Fibroblast of upper back skin (primary cell): ENCODE data around the gene PTER.

Experiments used
- DNase-seq: peaks from one replicate; pipeline ENCODE4 v3.0.0-alpha.2; 2013

PTER gene, protein sequence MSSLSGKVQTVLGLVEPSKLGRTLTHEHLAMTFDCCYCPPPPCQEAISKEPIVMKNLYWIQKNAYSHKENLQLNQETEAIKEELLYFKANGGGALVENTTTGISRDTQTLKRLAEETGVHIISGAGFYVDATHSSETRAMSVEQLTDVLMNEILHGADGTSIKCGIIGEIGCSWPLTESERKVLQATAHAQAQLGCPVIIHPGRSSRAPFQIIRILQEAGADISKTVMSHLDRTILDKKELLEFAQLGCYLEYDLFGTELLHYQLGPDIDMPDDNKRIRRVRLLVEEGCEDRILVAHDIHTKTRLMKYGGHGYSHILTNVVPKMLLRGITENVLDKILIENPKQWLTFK

GRCh38 chr10:16436758-16437539, at the start of gene PTER:
TSS of gene PTER (plus strand) at chr10:16437010. CDS start at chr10:16484385, 47,375 bp downstream.
- peak; percentile 92 for DNase-seq

GRCh38 chr10:16392531-16393069, 44.2 kb upstream of the PTER start:
- no peak for DNase-seq

DNA sequence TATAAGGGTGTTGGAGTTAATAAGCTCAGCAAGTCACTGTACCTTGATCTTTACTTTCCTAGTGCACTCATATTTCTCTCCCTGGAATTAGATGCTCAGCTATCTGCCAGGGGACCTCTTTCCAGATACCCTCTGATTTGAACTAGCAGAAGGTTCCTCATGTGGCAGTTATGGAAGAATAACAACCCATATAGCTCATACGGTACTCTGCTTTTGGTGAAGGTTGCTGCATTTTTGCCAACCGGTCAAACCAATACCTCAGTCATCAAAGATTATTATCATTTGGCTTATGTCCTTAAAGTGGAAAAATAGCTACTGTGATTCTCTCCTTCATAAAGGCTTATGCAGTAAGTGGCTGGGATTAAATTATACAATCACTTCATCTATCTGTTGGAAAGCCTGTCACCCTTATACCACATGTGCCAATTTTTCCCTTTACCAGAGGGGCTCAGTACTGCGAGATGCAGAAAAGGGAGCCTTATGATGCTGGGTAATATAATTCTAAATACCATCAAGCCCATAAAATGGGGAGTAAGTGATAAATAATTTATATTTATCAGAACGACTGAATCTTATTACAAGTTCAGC, 43.4 kb upstream of the PTER start:
- no peak for DNase-seq

DNA sequence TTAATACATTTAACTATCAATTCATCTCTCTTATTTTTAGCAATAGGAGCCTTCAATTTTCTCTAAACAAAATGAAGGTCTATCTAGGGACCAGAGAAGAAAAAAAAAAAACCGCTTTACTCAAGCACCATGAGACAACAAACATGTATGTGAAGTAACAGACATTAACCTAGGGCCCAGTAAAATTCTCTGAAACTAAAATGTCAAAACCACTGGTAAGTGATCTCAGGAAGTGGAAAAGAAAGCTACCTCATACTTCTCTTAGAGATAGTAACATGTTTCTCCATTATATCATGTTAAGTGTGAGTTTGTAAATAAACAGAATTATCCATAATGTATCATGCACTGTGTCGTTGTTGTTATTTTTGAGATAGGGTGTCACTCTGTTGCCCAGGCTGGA, 35.4 kb upstream of the PTER start:
- no peak for DNase-seq

DNA sequence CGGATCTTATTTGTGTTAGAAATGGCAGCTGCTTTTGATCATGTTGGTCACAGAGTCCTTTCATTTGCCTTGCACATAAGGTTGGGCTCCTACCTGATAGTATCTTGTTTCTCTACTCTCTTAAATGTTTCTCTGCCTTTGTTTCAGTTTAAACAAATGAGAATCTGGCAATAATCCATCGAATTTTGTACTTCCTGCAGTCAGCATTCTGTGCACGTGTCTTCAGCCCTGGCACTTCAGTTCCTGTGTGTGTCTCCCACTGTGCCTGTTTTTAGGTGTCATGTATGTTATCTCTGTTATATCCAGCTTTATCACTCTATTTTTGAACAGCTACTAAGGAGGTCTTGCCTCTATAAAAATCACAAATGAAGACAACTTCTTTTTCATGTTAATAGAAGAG, 28.4 kb upstream of the PTER start:
- no peak for DNase-seq

DNA sequence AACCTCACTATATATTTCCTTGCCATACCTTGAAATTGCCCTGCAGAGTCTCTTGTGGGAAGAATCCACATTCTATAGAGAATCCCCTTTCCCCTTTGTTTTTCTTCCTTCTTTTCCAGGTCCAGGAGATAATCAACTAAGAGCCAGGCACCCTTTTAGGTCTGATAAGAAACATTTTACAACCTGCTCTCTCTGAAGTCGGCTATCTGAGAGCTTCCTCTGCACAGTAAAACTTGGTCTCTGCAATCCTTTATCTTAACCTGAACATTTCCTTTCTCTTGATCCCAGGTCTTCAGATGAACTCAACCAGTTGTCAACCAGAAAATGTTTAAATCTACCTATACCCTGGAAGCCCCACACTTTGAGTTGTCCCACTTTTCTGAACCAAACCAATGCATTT, 19.5 kb upstream of the PTER start:
- DNase-seq, result no peak

GRCh38 chr10:16423599-16423998, 13.2 kb upstream of the PTER start:
- DNase-seq, result no peak

GRCh38 chr10:16425449-16425848, 11.4 kb upstream of the PTER start:
- DNase-seq, result no peak

- no peak for DNase-seq
Observed at GRCh38 chr10:16429539-16429938, 7.3 kb upstream of the PTER start.

- peak; percentile 2 for DNase-seq
Observed at GRCh38 chr10:16436367-16436757, 448 bp upstream of the PTER start.

DNA sequence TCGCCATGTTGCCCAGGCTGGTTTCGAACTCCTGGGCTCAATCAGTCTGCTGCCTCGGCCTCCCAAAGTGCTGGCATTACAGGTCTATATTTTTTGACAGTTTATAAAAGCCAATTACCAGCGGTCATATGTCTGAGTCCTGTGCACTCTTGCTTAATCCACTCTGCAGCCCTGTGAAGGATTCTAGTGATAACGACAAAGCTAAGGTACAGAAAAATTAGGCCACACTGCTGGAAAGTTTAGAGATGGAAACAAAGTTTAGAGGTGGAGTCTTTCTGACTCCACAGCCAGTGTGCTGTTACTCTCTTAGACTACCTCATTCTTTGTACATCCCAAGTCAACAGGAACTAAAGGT, 707 bp downstream of the PTER start:
- DNase-seq, result no peak

DNA sequence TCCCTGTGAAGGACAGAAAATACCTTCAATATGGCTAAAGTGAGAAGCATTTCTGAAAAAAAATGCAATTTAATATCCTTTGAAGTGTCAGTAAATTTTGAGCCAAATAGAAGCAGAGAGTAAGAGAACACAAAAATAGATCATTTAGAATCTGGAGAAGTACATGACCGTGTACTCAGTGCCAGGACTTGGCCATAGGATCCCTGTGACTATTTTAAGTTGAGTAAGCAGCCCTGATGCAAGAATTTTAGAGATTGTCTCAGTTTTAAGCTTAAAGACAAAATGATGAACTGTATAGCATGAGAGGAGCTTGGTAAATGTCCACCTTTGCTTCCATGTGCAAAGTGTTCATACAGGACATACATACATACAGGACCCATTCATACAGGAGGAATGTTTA, 2.5 kb downstream of the PTER start:
- DNase-seq, result peak; percentile 65

GRCh38 chr10:16440396-16441133, 3.8 kb downstream of the PTER start:
- DNase-seq, result peak; percentile 26

- peak; percentile 62 for DNase-seq
Observed at GRCh38 chr10:16441173-16441840, 4.5 kb downstream of the PTER start.

DNA sequence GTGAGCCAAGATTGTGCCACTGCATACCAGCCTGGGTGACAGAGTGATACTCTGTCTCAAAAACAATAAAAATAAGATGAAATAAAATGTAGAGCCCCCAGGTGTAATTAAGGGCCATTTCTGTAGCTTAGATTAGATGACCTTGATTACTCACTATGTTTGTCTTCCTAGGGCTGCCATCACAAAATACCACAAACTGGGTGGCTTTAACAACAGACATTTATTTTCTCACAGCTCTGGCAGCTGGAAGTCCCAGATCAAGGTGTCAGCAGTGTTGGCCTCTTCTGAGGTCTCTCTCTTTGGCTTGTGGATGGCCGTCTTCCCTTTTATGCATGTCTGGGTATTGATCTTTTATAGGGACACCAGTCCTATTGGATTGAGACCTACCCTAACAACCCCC, 6.1 kb downstream of the PTER start:
- no peak for DNase-seq

DNA sequence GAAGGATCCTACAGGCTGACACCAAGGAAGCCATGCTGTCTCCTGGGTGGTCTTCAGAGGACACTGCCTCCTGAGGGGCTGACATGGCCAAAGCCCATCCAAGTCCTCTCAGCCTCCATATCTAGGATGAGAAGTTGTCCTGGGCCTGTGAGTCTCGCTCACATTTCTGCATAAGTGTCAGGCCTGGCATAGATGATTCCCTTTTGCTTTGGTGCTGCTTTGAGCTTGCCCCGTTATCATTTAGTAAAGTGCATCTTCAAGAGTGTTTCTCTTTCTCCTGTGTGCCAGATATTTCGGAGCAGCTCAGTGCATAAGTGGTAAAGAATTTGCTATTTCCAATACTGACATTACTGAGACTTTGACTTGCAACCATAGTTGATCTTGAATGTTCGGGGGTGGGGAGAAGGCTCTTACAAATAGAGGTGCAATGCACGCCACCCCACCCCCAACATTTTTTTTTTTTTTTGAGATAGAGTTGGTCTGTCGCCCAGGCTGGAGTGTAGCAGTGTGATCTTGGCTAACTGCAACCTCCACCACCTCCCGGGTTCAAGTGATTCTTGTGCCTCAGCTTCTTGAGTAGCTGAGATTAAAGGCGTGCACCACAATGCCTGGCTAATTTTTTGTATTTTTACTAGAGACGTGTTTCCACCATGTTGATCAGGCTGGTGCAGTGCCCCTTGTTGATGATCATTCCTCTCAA, 9.1 kb downstream of the PTER start:
- DNase-seq, result no peak

DNA sequence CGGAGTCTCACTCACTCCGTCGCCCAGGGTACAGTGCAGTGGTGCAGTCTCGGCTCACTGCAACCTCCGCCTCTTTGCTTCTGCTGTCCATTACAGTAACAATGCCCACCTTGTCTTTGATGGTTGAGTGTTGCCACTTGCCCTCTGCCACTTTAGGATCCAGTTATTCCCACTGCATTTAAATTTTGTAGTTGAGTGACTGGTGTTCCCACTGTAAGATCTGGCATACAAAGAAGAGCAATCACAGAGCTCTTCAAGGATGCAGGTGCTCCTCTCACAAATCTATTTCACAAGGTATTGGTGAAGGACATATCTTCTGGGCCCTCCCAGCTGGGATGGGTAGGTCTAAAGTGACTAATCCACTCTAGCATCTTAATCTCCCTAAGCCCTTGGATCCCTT, 12.6 kb downstream of the PTER start:
- DNase-seq, result no peak

DNA sequence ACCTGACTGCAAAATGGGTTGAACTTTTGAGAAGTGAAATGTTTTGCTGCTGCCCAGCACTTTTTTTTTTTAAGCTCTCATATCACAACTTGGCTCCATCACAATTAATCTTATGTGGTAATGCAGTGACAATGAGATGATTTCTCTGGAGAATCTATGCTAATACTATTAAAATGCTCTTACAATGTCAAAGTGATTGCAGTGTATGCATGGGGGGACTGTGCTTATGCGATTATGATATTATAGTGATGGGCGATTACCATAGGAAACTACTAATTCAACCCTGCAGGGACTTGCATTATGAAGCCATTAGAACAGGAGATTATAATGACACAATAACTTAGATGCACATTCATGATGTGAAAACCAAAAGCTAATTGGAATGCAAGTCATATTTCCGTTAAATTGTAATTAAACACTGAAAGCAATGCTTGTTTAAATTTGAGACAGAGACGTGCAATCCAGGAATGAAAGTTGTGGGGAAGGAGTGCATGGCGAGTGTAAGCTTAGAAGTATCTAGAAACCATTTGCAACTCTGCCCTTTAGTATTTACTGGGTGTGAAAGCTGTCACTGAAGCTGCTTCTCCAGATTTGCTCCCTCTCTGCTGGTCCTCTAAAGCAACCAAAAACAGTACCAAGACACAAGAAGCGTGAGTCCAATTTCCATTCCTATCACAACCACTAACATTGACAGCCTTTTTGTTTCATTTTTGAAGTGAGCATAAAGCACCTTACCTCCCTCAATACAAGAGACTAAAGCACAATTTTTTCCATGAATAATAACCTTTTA, 21.6 kb downstream of the PTER start:
- DNase-seq, result no peak

DNA sequence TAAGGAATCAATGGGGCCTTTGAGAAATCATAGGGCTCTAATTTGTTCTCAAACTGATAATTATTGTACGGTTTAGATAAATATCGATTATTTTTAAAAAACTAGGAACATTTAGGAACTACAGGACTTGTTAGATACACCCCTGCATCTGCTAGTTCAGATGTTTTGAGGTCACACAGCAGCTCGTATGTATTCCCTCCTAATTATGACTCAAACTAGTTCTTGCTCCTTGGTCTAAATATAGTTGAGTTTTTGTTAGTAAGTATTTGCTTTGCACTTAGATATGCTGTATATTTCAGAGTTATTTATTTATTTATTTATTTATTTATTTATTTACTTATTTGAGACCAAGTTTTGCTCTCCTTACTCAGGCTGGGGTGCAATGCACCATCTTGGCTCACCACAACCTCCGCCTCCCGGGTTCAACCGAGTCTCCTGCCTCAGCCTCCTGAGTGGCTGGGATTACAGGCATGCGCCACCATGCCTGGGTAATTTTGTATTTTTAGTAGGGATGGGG, 22.7 kb downstream of the PTER start:
- no peak for DNase-seq

DNA sequence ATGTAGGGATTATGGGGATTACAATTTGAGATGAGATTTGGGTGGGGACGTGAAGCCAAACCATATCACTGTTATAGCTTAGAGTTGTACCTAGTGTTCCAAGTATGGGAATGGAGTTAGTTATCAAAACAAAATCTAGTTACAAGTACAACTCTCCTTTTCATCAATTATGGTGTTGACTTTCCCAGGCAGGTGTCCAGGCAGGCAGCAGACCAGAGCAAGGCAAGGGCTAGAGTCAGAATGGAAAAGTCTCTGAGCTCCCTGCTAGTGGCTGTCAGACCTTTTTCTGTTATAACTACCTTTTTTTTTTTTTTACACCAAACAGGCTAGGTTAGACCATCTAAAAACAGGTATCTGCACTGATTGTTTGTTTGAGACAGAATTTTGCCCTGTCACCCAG, 29.2 kb downstream of the PTER start:
- DNase-seq, result no peak

GRCh38 chr10:16470747-16471146, 33.9 kb downstream of the PTER start:
- DNase-seq, result no peak
